ENCODE data around the gene SPTBN5. TPM values are rescaled to one million over a fixed set of nuclear protein-coding genes. Genes with fewer than 3 reads are reported as not detected.

SPTBN5 gene
- total RNA-seq, 4 donors from 2014 or later = 1.3 to 3.3 (median 2.0) TPM

- intact Hi-C loops (cut with DNase I; ENCODE audit: low total_unique reads) = no loop called here
- DNase-seq (ENCODE audit: low spot score in 2 of 2) = no peak
- H3K4me3 ChIP-seq (ENCODE audit: low read depth, poor library complexity, severe bottlenecking) = no peak overlapping the region
- no peak for TF ChIP-seq POLR2A (IDR thresholded peaks at IDR 0.05)
- no peak for TF ChIP-seq CTCF (IDR thresholded peaks at IDR 0.05)
- 91 to 93% methylated on average over 17 to 19 of the region's 19 CpGs for WGBS, 2 donors
Observed at GRCh38 chr15:41871175-41871905, 22.5 kb downstream of the SPTBN5 start.

- intact Hi-C loops (cut with DNase I; ENCODE audit: low total_unique reads) = no loop called here
Observed at GRCh38 chr15:41870689-41871081, 23.2 kb downstream of the SPTBN5 start.

GRCh38 chr15:41869770-41870688, 23.8 kb downstream of the SPTBN5 start:
- WGBS, 2 donors = 74 to 83% methylated on average over 41 to 42 of the region's 42 CpGs
- no peak for DNase-seq (ENCODE audit: low spot score in 2 of 2)
- no peak overlapping the region for H3K4me3 ChIP-seq (ENCODE audit: low read depth, poor library complexity, severe bottlenecking)
- TF ChIP-seq POLR2A (IDR thresholded peaks at IDR 0.05) = no peak
- no peak for TF ChIP-seq CTCF (IDR thresholded peaks at IDR 0.05)
- intact Hi-C loops (cut with DNase I; ENCODE audit: low total_unique reads) = no loop called here

More at GRCh38 chr15:41870689-41871081, 23.2 kb downstream of the SPTBN5 start:
- TF ChIP-seq POLR2A (IDR thresholded peaks at IDR 0.05) (no peak), CTCF (IDR thresholded peaks at IDR 0.05) (no peak)
- 77 to 79% methylated on average over 9 of the region's 9 CpGs for WGBS, 2 donors
- no peak for DNase-seq (ENCODE audit: low spot score in 2 of 2)
- H3K4me3 ChIP-seq (ENCODE audit: low read depth, poor library complexity, severe bottlenecking) = no peak overlapping the region

- DNase-seq (ENCODE audit: low spot score in 2 of 2) = no peak
- intact Hi-C loops (cut with DNase I; ENCODE audit: low total_unique reads) = no loop called here
- TF ChIP-seq POLR2A (IDR thresholded peaks at IDR 0.05) = no peak
- TF ChIP-seq CTCF (IDR thresholded peaks at IDR 0.05) = no peak
- H3K4me3 ChIP-seq (ENCODE audit: low read depth, poor library complexity, severe bottlenecking) = no peak overlapping the region
- WGBS, 2 donors = 95 to 96% methylated on average over 14 to 15 of the region's 15 CpGs
Observed at GRCh38 chr15:41868321-41868720, 25.5 kb downstream of the SPTBN5 start.

- TF ChIP-seq CTCF (IDR thresholded peaks at IDR 0.05) (no peak), POLR2A (IDR thresholded peaks at IDR 0.05) (no peak)
- no peak for DNase-seq (ENCODE audit: low spot score in 2 of 2)
- WGBS, 2 donors = 82 to 83% methylated on average over 24 to 25 of the region's 25 CpGs
- intact Hi-C loops (cut with DNase I; ENCODE audit: low total_unique reads) = no loop called here
- H3K4me3 ChIP-seq (ENCODE audit: low read depth, poor library complexity, severe bottlenecking) = no peak overlapping the region
Observed at GRCh38 chr15:41866872-41867579, 26.8 kb downstream of the SPTBN5 start.
